Posterior vena cava (tissue), 2 donors: ENCODE results near the gene C16orf78. TPM values are rescaled to one million over a fixed set of nuclear protein-coding genes. Genes with fewer than 3 reads are reported as not detected.
A peak's percentile ranks its signal among the peaks of the same experiment; 100 is the strongest.

ENCODE experiments used
- DNase-seq: peaks from one replicate; pipeline ENCODE4 v3.0.0-alpha.2; 2020; ENCODE audit warnings: low spot score
- intact Hi-C, 2 donors: fragments of 100-400 bp; cut with DNase I; formaldehyde crosslinking; loops; one replicate each; pipeline versions ENCODE4 v1.14.1 to v1.14.2; 2022 to 2023
- total RNA-seq, 2 donors: library from RNA; stranded (reverse); fragmentation: NEBNext Ultra II Directional; extraction: Animal tissue kit (Norgen Biotek cat#: 25700); gene quantifications; one replicate each; pipeline ENCODE4 v1.2.1, GENCODE V29; 2021
- donor health status: DM: yes; HTN: yes; CAD: no.
- donor health status: DM: yes; HTN: yes; CAD: no.

The C16orf78 gene
- total RNA-seq, 2 donors from 2014 or later = not detected

- no peak for DNase-seq
- intact Hi-C loops = loop anchor here in 1 of 2 donors (10.0 kb wide), 1 partner anchor 449 kb away; no protein-coding TSS in a partner anchor
Measured at GRCh38 chr16:49416001-49416675, 42.5 kb downstream of the C16orf78 start.

DNA sequence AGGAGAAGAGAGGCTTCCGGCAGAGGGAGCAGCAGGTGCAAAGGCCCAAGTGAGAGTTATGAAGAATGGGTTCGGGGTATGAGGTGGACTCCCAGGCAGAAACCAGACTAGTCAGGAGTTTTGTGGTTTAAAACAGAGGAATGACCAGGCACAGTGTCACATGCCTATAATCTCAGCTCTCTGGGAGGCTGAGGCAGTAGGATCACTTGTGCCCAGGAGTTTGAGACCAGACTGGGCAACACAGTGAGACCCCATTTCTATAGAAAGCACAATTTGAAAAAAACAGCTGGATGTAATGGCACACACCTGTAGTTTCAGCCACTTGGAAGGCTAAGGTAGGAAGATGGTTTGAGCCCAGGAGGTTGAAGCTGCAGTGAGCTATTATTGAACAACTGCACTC lies 43.8 kb downstream of the C16orf78 start:
- intact Hi-C loops = loop anchor here in 1 of 2 donors (10.0 kb wide), 1 partner anchor 447 kb away; no protein-coding TSS in a partner anchor

GRCh38 chr16:49419006-49419405 lies 45.4 kb downstream of the C16orf78 start:
- no peak for DNase-seq
- intact Hi-C loops = loop anchor here in 1 of 2 donors (10.0 kb wide), 1 partner anchor 446 kb away; no protein-coding TSS in a partner anchor

More for the DNA sequence above, 43.8 kb downstream of the C16orf78 start:
- no peak for DNase-seq

GRCh38 chr16:49419862-49420261 lies 46.3 kb downstream of the C16orf78 start:
- intact Hi-C loops = loop anchor here in 1 of 2 donors (10.0 kb wide), 1 partner anchor 445 kb away; no protein-coding TSS in a partner anchor
- DNase-seq = no peak

DNA sequence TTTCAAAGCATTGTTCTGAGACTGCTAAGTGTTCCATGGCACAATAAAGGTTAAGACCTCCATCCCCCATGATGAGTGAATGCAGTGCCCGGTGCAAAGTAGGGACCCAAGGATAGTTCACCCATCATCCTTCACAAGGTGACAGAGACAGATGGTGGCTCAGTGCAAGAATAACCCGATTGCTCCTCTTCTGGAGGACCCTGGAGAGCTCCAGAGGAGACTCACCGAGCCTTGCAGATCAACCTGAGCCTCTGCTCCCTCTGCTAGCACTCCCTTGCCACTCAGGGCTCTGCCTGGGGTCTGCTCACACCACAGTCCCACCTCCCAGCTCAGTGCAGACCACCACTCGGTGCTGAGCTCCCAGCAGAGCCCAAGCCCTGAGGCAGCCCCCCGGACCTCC lies 49.3 kb downstream of the C16orf78 start:
- no peak for DNase-seq
- intact Hi-C loops = no loop called here

GRCh38 chr16:49424961-49425360 lies 51.4 kb downstream of the C16orf78 start:
- DNase-seq = peak; percentile 22
- intact Hi-C loops = no loop called here

GRCh38 chr16:49427771-49428170 lies 54.2 kb downstream of the C16orf78 start:
- intact Hi-C loops = no loop called here
- DNase-seq = peak; percentile 51

DNA sequence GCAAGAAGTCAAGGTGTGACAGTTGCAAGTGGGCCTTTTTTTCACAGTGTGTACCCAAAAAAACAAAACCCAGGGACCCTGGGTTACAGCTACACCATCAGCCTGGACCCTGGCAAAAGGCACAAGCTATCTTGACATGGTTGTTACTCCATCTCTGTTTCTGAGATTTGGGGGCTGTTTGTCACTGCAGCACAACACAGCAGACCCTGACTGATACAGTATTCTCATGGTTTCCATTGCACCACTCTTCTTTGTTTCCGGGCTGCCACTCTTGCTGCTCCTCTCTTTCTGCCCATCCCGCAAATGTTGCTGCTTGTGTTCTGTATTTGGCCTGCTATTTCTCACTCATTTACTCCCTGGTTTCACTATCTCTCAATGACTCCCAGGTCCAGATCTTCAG lies 55.2 kb downstream of the C16orf78 start:
- DNase-seq = no peak
- intact Hi-C loops = no loop called here

- intact Hi-C loops = no loop called here
- peak; percentile 70 for DNase-seq
Measured at GRCh38 chr16:49431040-49431439, 57.4 kb downstream of the C16orf78 start.

GRCh38 chr16:49431591-49432290 lies 58.1 kb downstream of the C16orf78 start:
- DNase-seq = peak; percentile 52
- intact Hi-C loops = no loop called here

GRCh38 chr16:49434733-49435132 lies 61.1 kb downstream of the C16orf78 start:
- intact Hi-C loops = no loop called here
- no peak for DNase-seq

DNA sequence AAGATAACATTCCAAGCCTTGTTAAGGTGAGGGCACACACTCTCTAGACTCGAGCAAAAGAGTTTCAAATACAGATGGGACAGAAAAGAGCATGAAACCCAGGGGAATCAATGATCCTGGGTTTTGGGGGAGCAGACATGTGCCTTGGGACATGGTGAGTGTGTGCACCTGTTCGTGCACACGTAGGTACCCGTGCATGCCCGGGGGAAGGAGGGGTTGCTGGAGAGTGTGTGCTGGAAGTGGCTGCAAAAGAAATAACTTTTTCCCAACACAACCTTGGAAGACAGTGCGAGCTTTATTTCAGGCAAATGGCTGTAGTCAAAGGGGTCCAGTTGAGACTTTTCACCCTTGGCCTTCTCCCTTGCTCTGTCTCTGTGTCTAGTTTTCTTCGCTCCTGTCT lies 62.6 kb downstream of the C16orf78 start:
- DNase-seq = no peak
- intact Hi-C loops = no loop called here

DNA sequence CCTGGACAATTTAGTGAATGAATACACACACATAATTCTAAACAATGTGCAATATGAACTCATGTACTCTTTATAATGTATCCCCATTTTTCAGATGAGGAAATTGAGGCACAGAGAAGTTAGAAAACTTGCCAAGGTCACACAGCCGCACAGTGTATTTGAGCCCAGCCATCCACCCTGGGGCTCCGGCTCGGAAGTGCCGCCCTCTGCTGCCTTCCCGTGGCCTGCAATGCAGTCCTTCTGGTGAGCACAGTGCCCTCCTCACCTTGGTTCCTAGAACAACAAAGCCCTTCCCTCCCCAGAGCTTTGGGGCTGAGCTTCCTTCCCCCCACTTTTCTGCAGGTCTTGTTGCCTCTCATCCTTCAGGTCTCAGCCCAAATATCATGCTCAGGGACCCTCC lies 63.7 kb downstream of the C16orf78 start:
- intact Hi-C loops = no loop called here
- peak; percentile 35 for DNase-seq

- intact Hi-C loops = no loop called here
- DNase-seq = no peak
Measured at GRCh38 chr16:49439050-49439449, 65.4 kb downstream of the C16orf78 start.

GRCh38 chr16:49439676-49440075 lies 66.1 kb downstream of the C16orf78 start:
- intact Hi-C loops = no loop called here
- DNase-seq = peak; percentile 37

GRCh38 chr16:49440156-49441065 lies 66.8 kb downstream of the C16orf78 start:
- intact Hi-C loops = no loop called here
- peak; percentile 52 for DNase-seq

DNA sequence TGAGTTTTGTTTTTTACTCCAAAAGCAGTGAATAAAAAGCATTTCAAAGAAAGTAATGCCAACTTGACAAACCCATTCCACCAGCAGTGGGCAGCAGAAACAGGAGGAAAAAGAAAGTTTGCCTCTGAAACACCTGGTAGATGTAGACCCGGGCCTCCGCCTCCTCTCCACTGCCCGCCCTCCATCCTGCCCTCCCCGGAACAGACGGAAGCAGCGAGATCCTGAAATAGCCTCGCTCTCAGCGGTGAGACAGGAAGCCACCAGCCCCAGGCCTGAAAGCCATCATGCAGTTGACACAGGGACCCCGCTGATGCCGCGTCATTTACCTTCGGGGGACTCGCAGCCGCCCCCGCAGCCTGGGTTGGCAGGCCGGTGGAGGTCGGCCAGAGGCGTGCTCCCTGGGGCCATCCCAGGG lies 67.8 kb downstream of the C16orf78 start:
- intact Hi-C loops = no loop called here
- peak; percentile 84 for DNase-seq

DNA sequence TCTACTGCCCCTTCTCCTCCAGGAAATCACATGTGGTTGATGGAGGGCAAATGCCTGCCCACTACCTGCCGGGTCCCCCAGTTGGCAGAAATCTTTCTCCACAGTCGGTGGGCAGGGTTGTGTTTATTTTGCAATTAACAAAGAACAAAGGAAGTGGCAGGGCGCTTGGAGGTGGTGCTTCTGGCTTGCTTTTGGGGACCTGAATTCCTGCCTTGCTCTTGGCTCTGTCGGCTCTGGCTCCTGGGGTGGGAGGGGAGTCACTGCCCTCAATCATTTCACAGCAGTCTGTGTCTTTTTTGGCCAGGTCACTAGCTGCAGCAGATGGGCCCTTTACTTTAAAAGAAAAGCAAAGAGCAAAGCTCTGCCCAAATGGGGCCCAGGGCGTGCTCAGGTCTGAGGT lies 69.2 kb downstream of the C16orf78 start:
- intact Hi-C loops = no loop called here
- DNase-seq = peak; percentile 50

DNA sequence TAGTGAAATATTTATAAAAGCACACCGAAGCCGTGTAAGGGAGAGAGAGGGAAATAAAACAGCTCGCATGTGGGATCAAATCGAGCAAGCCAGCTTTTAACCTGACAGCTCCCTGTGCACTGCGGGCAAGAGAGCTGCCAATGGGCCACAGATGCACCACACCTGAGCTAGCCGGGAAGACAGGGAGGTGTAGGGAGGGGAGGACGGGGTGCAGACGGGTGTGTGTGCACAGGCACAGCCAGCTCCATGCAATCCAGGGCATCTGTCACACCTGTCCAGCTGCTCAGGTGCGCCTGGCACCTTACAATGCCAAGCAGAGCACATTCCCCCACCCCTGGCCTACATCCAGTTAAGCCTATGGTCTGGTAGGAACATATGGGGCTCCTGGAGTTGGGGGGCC lies 70.0 kb downstream of the C16orf78 start:
- DNase-seq = peak; percentile 16
- intact Hi-C loops = no loop called here

DNA sequence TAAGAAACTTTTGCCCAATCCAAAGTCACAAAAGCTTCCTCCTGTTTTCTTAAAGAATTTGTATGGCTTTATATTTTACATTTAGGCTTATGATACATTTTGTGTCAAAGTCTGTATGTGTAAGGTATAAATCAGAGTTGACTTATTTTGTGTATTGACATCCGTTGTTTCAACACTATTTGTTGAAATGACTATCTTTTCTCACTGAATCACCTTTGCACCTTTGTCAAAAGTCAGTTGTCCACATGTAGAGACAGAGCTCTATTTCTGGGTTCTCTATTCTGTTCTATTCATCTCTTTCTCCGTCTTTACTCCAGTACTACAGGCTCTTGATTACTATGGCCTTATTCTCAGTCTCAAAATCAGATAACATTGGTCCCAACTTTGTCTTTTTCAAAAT lies 73.2 kb downstream of the C16orf78 start:
- no peak for DNase-seq
- intact Hi-C loops = no loop called here
